HG02588 (cell line): ENCODE results near the gene SVOP.

ENCODE experiments used
- ATAC-seq: cut with Tn5 transposase; IDR thresholded peaks from one replicate; pipeline ENCODE4 v1.9.1; 2021; ENCODE audit warnings: mild to moderate bottlenecking, moderate library complexity; ENCODE audit not compliant: unreplicated experiment

Gene SVOP

DNA sequence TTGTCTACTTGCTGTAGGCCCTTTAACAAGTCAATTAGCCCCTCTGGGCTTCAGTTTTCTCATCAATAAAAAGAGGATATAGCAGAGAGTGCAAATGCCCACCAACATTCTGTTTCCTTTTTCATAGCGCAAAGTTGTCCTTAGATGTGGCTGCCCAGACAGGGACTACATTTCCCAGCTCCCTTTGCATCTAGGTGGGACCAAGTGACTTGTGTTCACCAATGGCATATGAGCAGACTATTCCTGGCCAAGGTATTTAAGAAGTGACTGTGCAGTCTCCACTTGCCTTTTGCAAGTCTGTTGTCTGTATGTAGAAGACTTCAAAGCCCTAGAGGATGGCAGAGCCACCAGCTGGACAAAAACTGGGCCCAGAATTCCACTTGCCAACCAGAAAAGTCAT, 81.3 kb downstream of the SVOP start:
- no peak for ATAC-seq

- no peak for ATAC-seq
Measured at GRCh38 chr12:108938247-108938924, 82.5 kb downstream of the SVOP start.

DNA sequence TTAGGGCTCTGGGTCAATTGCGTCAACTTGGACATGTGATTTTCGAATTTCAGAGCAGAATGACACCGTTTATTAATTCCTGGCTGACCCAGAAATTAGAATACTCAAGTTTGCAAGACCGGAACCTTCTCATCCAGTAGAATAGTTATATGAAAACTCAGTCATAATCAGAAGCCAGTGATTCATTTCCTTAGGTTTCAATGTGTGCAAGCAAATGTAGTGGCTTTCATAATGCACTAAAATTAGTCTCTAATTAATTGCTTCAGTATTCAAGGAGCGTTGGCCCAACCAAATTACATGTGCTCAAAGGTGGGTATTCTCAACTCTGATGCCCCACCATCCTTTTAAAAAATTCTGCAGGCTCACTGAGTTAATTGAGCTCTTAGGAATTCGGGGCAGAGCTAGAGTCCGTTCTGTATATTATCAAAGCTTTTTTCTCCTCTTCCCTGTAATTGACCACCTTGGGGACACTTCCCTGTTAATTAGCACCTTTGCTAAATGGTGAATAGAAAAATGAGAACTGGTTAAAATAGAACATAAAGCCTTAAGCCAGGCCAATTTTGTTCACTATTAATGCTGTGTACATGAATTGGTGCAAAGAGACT, 85.6 kb downstream of the SVOP start:
- no peak for ATAC-seq

- no peak for ATAC-seq
Measured at GRCh38 chr12:108933949-108934348, 86.9 kb downstream of the SVOP start.

DNA sequence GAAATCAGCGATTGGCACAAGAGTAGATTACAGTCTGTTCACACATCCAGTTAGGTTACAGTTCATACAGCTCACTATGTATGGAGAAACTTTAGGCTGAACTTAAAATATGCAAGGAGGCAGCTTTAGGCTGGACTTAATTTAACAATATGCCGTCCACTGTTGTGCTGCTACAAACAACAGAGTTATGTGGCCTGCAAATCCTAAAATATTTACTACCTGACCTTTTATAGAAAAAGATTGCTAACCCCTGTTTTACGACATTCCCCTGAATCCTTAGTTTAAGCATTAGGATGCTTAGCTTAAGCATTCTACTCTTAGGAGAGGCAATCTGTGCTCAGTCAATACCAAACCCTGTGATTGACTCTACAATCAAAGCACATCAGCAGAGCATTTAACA, 90.1 kb downstream of the SVOP start:
- no peak for ATAC-seq

DNA sequence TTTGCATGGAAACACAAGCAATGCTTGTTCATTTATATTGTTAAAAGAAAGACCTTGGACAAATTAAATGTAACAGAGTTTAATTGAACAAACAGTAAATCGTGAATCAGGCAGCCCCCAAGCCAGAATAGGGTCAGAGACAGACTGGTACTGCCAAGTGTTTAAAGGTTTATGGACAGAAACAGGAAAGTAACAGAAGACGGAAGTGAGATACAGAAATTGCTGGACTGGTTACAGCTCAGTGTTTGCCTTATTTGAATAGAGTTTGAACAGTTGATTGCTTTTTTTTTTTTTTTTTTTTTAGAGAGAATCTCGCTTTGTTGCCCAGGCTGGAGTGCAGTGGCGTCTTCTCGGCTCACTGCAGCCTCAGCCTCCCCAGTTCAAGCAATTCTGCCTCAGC, 90.7 kb downstream of the SVOP start:
- no peak for ATAC-seq

DNA sequence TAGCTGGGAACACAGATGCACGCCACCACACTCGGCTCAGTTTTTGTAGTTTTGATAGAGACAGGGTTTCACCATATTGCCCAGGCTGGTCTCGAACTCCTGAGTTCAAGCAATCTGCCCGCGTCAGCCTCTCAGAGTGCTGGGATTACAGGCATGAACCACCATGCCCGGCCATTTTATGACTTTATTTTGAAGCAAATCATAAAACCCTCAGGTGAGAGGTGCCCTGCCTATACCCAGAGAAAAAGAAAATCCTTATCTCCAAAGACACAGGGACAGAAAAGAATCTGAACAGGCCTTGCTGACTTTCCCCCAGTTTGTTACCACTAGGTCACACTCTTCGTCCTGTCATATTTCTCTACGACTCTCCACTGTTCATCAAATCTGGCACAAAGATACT, 92.2 kb downstream of the SVOP start:
- no peak for ATAC-seq

DNA sequence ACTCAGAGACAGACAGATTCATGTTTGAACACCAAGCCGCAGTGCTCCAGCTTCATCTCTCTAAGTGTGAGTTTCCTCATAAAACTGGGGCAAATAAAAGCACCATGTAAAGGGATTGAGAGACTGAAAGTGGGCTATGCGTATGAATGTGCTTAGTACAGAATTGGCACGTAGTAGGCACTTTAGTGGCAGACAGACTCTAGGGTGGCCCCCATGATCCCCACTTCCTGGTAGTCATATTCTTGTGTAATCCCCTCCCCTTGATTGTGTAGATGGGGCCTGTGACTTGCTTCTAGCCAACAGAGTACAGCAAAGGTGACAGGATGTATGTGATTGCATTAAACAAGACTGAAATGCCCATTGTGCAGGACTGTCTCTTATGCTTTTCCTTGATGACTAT, 98.0 kb downstream of the SVOP start:
- no peak for ATAC-seq

- ATAC-seq: no peak
Measured at GRCh38 chr12:108921946-108922345, 98.9 kb downstream of the SVOP start.

DNA sequence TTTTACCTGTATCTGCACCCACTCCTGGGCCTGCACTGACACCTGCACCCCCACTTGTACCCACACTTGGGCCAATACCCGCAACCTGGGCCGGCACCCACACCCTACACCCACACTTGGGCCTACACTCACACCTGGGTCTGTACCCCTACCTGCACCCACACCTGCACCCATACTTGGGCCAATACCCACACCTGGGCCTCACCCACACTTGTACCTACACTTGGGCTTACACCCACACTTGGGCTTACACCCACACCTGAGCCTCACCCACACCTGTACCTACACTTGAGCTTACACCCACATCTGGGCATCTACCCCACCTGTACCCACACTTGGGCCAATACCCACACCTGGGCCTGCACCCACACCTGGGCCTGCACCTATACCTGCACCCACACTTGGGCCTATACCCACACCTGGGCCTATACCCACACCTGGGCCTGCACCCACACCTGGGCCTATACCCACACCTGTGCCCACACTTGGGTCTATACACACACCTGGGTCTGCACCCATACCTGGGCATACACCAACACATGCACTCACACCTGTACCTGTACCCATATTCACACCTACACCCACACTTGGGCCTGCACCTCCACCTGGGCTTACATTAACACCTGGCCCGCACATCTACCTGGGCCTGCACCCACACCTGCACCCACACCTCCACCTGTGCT, 101.8 kb downstream of the SVOP start:
- ATAC-seq: no peak

DNA sequence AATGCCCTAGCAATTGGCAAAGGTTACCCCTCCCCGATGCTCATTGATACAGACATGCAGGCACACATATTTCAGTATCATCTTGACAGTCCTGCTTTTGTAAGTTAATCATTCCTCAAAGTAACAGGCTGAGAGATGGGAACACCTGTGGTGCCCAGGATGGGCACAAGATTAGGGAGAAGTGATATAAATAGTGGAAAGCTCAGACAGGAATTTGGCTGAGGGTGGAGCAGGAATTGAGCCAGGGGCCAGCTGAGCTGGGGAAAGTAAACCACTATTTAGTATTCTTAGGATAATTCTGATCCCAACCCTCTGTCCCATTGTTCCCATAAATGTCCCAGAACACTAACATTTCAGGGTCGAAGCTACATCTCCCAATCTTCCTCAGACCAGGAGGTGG, 102.7 kb downstream of the SVOP start:
- no peak for ATAC-seq

DNA sequence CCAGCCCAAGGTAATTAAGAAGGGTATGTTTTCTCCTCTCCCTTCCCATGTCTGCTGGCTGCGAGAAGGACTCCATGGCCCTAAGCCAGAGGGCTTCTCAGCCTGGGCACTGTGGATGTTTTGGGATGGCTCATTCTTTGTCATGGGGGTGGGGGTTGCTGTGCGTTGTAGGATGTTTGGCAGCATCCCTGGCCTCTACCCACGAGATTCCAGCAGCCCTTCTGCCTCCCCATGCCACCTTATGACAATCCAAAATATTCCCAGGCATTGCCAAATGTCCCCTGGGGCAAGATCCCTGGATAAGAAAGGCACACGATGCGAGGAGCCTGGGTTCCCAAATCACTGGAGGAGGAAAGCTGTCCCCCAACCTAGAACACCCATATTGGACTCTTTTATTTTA, 104.5 kb downstream of the SVOP start:
- ATAC-seq: no peak

- ATAC-seq: no peak
Measured at GRCh38 chr12:108915632-108916133, 105.2 kb downstream of the SVOP start.

DNA sequence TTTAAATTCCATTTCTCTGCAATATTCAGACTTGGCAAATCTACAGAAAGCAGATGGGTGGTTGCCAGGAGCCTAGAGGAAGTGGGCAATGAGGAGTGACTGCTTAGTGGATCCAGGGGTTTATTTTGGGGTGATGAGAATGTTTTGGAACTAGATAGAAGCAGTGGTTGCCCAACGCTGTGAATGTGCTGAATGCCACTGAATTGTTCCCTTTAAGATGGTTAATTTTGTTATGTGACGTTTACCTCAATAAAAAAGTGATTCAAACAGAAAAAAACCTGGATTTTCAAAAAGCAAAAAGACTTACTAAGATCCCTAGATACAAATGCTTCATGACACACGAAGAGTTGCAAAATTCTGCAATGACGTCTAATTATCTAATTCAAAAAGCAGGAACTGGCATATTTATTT, 106.7 kb downstream of the SVOP start:
- ATAC-seq: no peak

DNA sequence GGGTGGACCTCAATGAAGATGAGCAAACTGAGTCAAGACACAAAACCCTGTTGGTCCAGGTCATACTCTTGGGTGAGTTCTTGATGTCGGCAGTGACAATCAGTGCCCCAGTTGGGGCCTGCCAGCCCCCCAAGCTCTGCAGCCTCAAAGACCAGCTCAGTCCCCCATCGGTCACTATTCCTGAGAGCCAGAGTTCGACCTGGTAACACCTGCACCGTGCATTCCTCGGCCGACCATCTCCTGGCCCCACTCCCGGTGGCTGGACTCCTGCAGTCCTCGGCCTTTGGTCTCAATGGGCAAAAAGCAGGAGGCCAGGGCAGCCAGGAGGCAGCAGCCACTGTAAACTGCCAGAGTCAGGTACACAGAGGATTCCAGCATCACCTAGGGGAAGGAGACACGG, 108.5 kb downstream of the SVOP start:
- no peak for ATAC-seq

GRCh38 chr12:108911915-108912314, 109.0 kb downstream of the SVOP start:
- ATAC-seq: no peak

- ATAC-seq: no peak
Measured at GRCh38 chr12:108910336-108910735, 110.5 kb downstream of the SVOP start.

DNA sequence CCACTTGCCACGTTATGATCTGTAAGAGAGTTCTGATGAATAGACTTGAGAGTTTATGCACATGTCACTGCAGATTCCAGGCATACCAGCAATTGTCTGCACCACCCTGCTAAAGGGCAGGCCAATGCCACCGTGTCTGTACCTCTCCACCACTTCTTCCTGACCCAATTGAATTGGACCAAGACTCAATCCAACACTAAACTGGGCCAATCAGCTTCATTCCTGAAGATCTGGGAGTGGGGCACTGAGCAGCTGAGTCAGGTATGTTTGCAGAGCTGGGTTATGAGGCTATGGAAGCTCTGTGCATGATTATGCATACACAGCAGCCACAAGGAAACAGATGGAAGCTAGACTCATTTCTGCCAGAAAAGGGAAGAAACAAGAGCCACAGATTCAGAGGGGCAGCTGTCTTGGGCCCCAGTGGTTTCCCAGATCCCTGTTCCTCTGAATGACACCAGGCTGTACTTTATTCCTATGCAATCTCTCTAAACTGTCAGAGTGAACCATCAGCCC, 113.0 kb downstream of the SVOP start:
- ATAC-seq: no peak

DNA sequence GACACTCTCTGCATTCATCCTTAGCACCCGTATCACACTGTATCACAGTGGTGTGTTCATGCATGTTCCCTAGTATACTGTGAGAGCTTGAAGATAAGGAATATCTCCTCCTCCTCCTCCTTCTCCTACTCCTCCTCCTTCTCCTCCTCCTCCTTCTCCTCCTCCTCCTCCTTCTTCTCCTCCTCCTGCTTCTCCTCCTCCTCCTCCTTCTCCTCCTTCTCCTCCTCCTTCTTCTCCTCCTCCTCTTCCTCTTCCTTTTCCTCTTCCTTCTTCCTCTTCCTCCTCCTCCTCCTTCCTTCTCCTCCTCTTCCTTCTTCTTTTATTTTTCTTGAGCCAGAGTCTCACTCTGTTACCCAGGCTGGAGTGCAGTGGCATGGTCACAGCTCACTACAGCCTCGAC, 113.9 kb downstream of the SVOP start:
- ATAC-seq: no peak

- no peak for ATAC-seq
Measured at GRCh38 chr12:108905725-108906124, 115.1 kb downstream of the SVOP start.

- ATAC-seq: no peak
Measured at GRCh38 chr12:108899145-108899544, 121.7 kb downstream of the SVOP start.

DNA sequence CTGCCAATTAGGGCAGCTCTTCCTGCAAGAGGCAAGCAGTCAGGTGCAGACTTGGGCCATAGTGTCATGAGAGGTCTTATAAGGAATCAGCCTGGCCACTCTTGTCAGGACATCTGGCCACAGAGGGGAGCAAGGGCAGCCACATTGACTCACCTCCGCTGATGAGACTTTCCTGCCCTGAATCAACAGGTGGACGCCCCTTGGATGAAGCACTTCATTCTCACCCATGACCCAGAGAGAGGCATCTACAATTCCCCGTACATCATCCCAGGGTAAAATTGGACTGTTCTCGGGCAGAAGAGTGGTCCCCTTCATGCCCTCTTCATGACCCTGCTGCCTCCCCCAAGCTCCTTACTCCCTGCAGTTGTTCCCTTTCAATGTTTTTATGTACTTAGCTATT, 124.1 kb downstream of the SVOP start:
- ATAC-seq: no peak
